ENCODE results near the gene GATD1.

DNA sequence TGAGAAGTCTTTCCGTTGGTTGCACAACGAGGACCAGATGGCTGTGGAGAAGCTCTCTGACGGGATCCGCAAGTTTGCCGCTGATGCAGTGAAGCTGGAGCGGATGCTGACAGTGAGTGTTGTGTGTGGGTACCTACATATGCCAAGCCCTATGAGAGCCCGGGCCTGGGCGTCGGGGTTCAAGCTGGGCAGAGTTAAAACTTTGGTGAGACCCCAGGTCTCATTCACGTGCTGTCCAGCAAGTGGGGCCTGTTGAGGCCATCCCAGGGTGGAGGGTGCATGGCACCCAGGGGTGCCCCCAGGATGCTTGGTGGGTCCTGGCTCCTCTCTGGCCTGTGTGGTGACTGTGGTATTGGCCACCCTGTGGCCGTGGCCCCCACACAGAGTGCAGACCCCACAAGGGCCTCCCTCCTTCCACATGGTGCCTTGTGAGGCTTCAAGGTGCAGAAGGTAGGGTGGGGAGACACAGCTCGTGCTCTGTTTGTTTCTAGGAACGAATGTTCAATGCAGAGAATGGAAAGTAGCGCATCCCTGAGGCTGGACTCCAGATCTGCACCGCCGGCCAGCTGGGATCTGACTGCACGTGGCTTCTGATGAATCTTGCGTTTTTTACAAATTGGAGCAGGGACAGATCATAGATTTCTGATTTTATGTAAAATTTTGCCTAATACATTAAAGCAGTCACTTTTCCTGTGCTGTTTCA lies 12.8 kb downstream of the GATD1 start:
- no peak for TF ChIP-seq FOXK2 (IDR thresholded peaks at IDR 0.05)
- TF ChIP-seq ELF4 (IDR thresholded peaks at IDR 0.05), result no peak
- TF ChIP-seq SP1 (IDR thresholded peaks at IDR 0.05), result no peak
- TF ChIP-seq TARDBP (IDR thresholded peaks at IDR 0.05), result no peak
- no peak for TF ChIP-seq ZNF384 (IDR thresholded peaks at IDR 0.05)
- TF ChIP-seq BHLHE40 (IDR thresholded peaks at IDR 0.05; ENCODE audit: borderline replicate concordance), result no peak
- TF ChIP-seq, protein P1, sequence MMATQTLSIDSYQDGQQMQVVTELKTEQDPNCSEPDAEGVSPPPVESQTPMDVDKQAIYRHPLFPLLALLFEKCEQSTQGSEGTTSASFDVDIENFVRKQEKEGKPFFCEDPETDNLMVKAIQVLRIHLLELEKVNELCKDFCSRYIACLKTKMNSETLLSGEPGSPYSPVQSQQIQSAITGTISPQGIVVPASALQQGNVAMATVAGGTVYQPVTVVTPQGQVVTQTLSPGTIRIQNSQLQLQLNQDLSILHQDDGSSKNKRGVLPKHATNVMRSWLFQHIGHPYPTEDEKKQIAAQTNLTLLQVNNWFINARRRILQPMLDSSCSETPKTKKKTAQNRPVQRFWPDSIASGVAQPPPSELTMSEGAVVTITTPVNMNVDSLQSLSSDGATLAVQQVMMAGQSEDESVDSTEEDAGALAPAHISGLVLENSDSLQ (IDR thresholded peaks at IDR 0.05), result no peak
